ENCODE data around the gene SEMA6B.
"Not testable (repeated sequence)": the region's sequence is repeated elsewhere in the genome, so short reads cannot be mapped to it uniquely, and the experiment has no call there.

Gene SEMA6B

DNA sequence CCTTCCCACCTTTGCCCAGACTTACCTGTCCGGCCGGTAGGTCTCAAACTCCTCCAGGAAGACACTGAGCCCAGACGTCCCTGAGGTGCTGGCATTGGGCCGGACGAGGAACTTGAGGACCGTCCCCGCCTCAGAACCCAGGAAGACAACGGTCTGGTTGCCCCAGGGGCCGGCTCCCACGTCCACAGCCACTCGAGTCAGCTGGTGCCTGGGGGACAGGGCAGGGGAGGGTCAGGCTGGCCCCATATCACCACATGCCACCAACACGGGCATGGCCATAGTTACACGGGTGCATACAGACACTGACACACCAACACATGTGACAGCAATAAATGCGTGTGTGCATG lies 11.3 kb downstream of the SEMA6B start:
- H3K4me1 ChIP-seq (ENCODE audit: control insufficient read depth, insufficient read depth, low read length, poor library complexity, severe bottlenecking): no peaks in the 10 kb centered on the region
- no peaks in the 10 kb centered on the region for H3K27me3 ChIP-seq (replicated peaks; ENCODE audit: control insufficient read depth, insufficient read depth, low read length, poor library complexity, severe bottlenecking)
- DNase-seq: no peak
- no peaks in the 10 kb centered on the region for H3K36me3 ChIP-seq (ENCODE audit: control insufficient read depth, insufficient read depth, low read length)
- no peaks in the 10 kb centered on the region for H3K9me3 ChIP-seq (ENCODE audit: control insufficient read depth, low read length)
- no peak overlapping the region for H3K4me3 ChIP-seq (ENCODE audit: insufficient read depth, low read depth, low read length, poor library complexity, severe bottlenecking)
- no peak overlapping the region for H3K27ac ChIP-seq (ENCODE audit: insufficient read depth, low read length, poor library complexity, severe bottlenecking)

DNA sequence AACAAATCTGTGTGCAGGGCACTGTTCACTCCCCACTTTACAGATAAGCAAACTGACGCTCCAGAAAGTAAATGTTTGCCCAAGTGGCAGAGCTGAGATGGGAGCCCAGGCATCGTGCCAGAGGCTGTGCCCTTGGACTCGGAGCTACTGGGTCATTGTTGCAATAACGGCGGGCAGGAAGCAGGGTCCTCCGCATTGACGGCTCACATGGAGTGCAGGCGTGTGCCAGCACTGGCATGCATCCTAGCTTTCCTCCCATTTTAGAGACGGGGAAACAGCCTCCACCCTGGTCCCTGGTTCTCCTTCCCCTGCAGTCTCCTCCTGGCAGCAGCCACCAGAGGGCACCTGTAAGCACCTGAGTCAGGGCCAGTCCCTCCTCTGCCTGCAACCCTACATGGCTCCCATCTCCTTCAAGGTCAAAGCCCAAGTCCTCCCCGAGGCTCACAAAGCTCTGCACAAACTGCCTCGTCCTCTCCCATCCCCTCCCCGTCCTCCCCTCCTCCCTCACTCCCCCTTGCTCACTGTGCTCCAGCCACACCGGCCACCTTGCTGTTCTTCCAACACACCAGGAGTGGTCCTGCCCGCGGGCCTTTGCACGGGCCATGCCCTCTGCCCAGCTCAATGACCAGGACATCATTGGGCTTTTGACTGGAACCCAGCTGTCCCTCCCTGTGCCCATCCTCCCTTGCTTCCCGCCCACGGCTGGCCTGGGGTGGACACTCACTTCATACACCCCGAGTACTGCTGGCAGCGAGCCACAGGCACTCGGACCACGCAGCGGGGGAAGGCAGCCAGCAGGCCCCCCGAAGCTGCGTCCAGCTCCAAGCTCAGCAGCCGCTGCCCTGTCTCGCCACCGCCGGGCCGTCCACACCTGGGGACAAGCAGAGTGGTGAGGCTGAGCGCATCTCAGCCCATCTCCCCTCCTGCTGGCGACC lies 11.9 kb downstream of the SEMA6B start:
- Histone ChIP-seq H3K27me3 (replicated peaks; ENCODE audit: control insufficient read depth, insufficient read depth, low read length, poor library complexity, severe bottlenecking) (no peaks in the 10 kb centered on the region), H3K9me3 (ENCODE audit: control insufficient read depth, low read length) (no peaks in the 10 kb centered on the region), H3K4me3 (ENCODE audit: insufficient read depth, low read depth, low read length, poor library complexity, severe bottlenecking) (no peak overlapping the region), H3K36me3 (ENCODE audit: control insufficient read depth, insufficient read depth, low read length) (no peaks in the 10 kb centered on the region), H3K4me1 (ENCODE audit: control insufficient read depth, insufficient read depth, low read length, poor library complexity, severe bottlenecking) (no peaks in the 10 kb centered on the region), H3K27ac (ENCODE audit: insufficient read depth, low read length, poor library complexity, severe bottlenecking) (no peak overlapping the region)
- DNase-seq: no peak

DNA sequence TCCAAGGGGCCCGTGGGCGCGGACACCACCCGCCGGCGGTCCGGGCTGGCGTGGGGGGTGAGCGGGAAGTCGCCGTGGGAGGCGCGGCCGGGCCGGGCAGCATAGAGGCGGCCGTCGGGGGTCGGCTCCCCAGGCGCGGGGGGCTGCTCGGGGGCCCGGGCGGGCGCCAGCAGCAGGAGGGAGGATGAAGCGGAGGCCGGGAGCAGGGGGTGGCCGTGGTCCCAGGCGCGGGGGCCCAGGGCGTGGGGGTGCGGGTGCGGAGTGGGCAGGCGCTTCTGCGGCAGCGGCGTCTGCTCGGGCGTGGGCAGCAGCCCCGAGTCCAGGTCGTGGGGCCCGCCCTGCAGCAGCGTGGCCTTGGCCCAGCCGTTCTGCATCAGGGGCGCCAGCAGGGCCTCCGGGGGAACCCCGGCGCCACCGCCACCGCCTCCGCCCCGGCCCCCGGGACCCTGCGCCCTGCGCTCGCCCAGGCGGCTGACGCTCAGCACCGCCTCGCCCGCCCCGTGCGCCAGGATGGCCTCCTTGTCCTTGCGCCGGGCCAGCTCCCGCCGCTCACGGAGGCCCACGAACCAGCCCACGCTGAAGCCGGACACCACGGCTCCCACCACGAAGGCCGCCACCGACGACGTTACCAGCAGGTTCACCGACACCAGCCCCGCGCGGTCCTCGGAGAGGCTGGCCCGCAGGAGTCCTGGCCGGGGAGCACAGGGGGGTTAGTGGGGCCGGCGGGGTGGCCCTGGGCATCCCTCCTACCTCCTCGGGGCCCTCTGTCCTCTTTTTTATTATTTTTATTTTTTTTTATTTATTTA lies 15.4 kb downstream of the SEMA6B start:
- H3K9me3 ChIP-seq (ENCODE audit: control insufficient read depth, low read length): no peaks in the 10 kb centered on the region
- H3K27ac ChIP-seq (ENCODE audit: insufficient read depth, low read length, poor library complexity, severe bottlenecking): no peak overlapping the region
- no peak for DNase-seq
- no peaks in the 10 kb centered on the region for H3K36me3 ChIP-seq (ENCODE audit: control insufficient read depth, insufficient read depth, low read length)
- H3K27me3 ChIP-seq (replicated peaks; ENCODE audit: control insufficient read depth, insufficient read depth, low read length, poor library complexity, severe bottlenecking): no peaks in the 10 kb centered on the region
- no peaks in the 10 kb centered on the region for H3K4me1 ChIP-seq (ENCODE audit: control insufficient read depth, insufficient read depth, low read length, poor library complexity, severe bottlenecking)
- no peak overlapping the region for H3K4me3 ChIP-seq (ENCODE audit: insufficient read depth, low read depth, low read length, poor library complexity, severe bottlenecking)

DNA sequence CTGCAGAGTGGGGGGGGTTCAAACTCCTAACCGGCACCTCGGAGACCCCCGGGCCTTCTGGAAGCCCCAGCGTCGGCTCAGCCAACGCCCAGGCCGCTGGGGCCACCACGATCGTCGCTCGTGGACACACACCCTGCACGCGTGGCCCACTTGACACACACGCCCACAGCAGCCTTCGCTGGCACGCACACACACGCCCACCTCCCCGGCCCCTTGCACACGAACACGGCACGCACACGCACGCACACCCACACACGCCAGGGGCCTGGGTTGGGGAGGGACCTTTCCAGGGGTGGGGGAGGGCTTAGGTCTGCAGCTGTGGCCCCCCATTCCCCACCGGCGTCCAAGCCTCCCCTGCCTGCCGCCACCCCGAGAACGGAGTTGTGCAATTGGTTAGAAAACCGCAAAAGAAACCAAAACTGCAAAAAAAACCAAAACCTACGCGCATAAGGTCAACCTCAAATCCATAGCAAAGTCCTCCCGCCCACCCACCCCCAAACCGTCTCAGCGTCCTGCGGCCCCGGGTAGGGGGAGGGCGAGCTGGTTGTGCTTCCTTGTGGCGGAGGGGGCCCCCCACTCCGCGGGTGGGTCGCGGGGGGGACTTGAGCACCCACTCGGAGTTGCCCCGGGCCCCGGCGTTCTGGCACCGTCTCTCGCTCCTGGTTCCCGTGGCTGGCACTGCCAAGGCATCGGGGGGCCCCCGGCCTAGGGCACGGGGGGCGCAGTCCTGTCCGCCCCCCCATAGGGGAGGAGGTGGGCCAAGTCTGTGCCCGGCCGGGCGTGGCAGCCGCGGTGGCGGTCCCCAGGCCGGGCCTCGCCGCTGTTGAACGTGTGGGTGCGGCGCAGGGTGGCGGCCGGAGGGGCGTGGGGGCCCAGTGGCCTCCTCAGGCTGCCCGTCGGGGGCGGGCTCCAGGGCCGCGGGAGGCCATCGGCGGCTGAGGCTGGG lies 16.3 kb downstream of the SEMA6B start:
- Histone ChIP-seq H3K36me3 (ENCODE audit: control insufficient read depth, insufficient read depth, low read length) (no peaks in the 10 kb centered on the region), H3K4me1 (ENCODE audit: control insufficient read depth, insufficient read depth, low read length, poor library complexity, severe bottlenecking) (no peaks in the 10 kb centered on the region), H3K4me3 (ENCODE audit: insufficient read depth, low read depth, low read length, poor library complexity, severe bottlenecking) (no peak overlapping the region), H3K27me3 (replicated peaks; ENCODE audit: control insufficient read depth, insufficient read depth, low read length, poor library complexity, severe bottlenecking) (no peaks in the 10 kb centered on the region), H3K27ac (ENCODE audit: insufficient read depth, low read length, poor library complexity, severe bottlenecking) (no peak overlapping the region), H3K9me3 (ENCODE audit: control insufficient read depth, low read length) (no peaks in the 10 kb centered on the region)
- DNase-seq: no peak

DNA sequence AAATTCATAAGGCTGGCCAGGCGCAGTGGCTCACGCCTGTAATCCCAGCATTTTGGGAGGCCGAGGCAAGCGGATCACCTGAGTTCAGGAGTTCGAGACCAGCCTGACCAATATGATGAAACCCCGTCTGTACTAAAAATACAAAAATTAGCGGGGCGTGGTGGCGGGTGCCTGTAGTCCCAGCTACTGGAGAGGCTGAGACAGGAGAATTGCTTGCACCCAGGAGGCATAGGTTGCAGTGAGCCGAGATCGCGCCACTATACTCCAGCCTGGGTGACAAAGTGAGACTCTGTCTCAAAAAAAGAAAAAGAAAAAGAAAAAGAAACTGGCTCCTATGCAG lies 17.7 kb downstream of the SEMA6B start:
- not testable (repeated sequence) for H3K27me3 ChIP-seq (replicated peaks; ENCODE audit: control insufficient read depth, insufficient read depth, low read length, poor library complexity, severe bottlenecking); H3K36me3 ChIP-seq (ENCODE audit: control insufficient read depth, insufficient read depth, low read length); DNase-seq; H3K27ac ChIP-seq (ENCODE audit: insufficient read depth, low read length, poor library complexity, severe bottlenecking); H3K4me1 ChIP-seq (ENCODE audit: control insufficient read depth, insufficient read depth, low read length, poor library complexity, severe bottlenecking); H3K9me3 ChIP-seq (ENCODE audit: control insufficient read depth, low read length); H3K4me3 ChIP-seq (ENCODE audit: insufficient read depth, low read depth, low read length, poor library complexity, severe bottlenecking)

DNA sequence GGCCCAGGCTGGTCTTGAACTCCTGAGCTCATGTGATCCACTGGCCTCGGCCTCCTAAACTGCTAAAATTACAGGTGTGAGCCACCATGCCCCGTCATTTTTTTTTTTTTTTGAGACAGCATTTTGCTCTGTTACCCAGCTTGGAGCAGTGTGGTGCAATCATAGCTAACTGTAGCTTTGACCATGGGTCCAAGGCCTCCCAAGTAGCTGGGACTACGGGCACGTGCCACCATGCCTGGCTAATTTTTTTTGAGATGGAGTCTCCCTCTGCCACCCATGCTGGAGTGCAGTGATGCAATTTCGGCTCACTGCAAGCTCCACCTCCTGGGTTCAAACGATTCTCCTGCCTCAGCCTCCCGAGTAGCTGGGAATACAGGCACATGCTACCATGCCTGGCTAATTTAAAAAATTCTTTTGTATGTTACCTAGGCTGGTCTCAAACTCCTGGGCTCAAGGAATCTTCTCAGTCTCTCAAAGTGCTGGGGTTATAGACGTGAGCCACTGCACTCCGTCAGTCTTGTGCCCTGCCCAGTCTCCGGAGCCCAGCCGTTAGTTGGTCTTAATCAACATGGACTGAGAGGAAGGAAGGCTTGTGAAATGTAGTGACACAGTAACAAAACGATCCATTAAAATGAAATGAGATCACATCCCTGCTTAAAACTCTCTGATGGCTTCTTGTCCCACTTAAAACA lies 18.2 kb downstream of the SEMA6B start:
- DNase-seq: no peak
- no peaks in the 10 kb centered on the region for H3K36me3 ChIP-seq (ENCODE audit: control insufficient read depth, insufficient read depth, low read length)
- no peaks in the 10 kb centered on the region for H3K27me3 ChIP-seq (replicated peaks; ENCODE audit: control insufficient read depth, insufficient read depth, low read length, poor library complexity, severe bottlenecking)
- H3K4me3 ChIP-seq (ENCODE audit: insufficient read depth, low read depth, low read length, poor library complexity, severe bottlenecking): no peak overlapping the region
- no peaks in the 10 kb centered on the region for H3K4me1 ChIP-seq (ENCODE audit: control insufficient read depth, insufficient read depth, low read length, poor library complexity, severe bottlenecking)
- H3K9me3 ChIP-seq (ENCODE audit: control insufficient read depth, low read length): no peaks in the 10 kb centered on the region
- H3K27ac ChIP-seq (ENCODE audit: insufficient read depth, low read length, poor library complexity, severe bottlenecking): no peak overlapping the region

DNA sequence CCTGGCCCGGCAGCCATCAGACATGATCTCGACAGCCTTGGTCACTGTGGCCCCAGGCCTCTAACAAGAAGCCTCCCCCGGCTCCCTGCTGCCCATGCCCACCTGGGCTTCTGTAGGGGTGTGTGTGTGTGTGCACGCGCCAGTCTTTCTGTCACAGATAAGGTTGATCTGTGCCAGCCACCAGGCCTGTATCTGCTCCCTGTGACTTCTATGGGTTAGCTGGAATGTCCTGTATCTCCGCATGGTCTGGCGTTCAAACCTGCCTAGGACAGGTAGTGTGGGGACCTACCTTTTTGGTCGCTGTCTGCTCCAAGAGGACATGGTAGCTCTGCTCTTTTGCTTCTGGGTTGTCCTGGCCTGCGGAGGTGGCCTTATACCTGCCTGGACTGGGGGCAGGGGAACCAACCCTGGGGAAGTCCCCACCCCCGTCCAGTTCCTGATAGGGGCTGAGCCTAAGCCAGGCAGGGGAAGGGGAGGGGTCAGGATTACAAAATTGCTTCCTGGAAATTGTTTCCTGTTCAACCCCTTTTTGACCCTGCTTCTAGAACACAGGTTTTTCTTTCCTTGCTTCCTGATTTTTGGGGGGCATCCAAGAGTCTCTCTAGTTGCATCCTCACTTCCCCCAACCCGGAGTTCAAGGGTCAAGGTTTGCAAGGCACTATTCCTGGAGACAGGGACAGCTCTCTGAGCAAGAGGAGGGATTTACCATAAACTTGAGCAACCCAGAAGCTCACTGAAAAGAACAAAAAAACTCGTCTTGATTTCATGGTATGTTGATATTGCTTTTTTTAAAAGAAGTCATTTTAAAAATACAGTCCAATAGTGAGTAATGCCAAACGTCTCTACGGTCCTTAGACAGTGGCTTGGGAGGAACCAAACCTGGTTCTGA lies 19.5 kb downstream of the SEMA6B start, which contains the start of gene LRG1:
TSS of gene LRG1 (minus strand) at position 344 of the 889 bp plus-strand sequence. CDS start at position 321, 23 bp downstream.
- no peak within 1 kb of the TSS for H3K4me3 ChIP-seq (ENCODE audit: insufficient read depth, low read depth, low read length, poor library complexity, severe bottlenecking)
- no peak within 1 kb of the TSS for H3K27ac ChIP-seq (ENCODE audit: insufficient read depth, low read length, poor library complexity, severe bottlenecking)
- H3K36me3 ChIP-seq (ENCODE audit: control insufficient read depth, insufficient read depth, low read length): no peaks in the 10 kb centered on the region
- no peak for DNase-seq
- peaks cover 3% of the 10 kb centered on the region for H3K4me1 ChIP-seq (ENCODE audit: control insufficient read depth, insufficient read depth, low read length, poor library complexity, severe bottlenecking)
- no peaks in the 10 kb centered on the region for H3K27me3 ChIP-seq (replicated peaks; ENCODE audit: control insufficient read depth, insufficient read depth, low read length, poor library complexity, severe bottlenecking)
- no peaks in the 10 kb centered on the region for H3K9me3 ChIP-seq (ENCODE audit: control insufficient read depth, low read length)

DNA sequence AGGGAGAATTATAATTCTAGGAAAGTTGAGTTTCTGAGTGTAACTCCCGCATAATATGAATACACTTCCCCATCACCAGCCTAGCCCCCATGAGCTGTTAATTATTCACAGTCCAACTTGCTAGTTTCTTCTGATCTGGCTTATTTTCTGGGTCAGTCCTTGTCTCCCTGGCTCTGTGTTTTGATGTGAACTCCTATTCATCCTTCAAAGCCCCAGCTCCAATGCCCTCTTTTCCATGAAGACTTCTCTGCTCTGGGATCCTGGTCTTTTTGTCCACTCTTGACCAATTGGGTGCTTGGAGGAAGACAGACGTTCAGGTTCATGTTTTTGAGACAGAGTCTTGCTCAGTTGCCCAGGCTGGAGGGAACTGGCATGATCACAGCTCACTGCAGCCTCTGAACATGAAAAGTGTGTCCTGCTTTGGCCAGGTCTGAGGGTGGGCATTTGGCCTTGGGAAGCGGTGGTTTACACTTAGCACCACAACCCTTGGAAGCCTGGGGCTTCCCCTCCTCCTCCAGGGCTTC lies 20.3 kb downstream of the SEMA6B start:
- H3K27ac ChIP-seq (ENCODE audit: insufficient read depth, low read length, poor library complexity, severe bottlenecking): no peak overlapping the region
- no peaks in the 10 kb centered on the region for H3K36me3 ChIP-seq (ENCODE audit: control insufficient read depth, insufficient read depth, low read length)
- H3K9me3 ChIP-seq (ENCODE audit: control insufficient read depth, low read length): no peaks in the 10 kb centered on the region
- DNase-seq: no peak
- peaks cover 4% of the 10 kb centered on the region for H3K4me1 ChIP-seq (ENCODE audit: control insufficient read depth, insufficient read depth, low read length, poor library complexity, severe bottlenecking)
- no peaks in the 10 kb centered on the region for H3K27me3 ChIP-seq (replicated peaks; ENCODE audit: control insufficient read depth, insufficient read depth, low read length, poor library complexity, severe bottlenecking)
- H3K4me3 ChIP-seq (ENCODE audit: insufficient read depth, low read depth, low read length, poor library complexity, severe bottlenecking): no peak overlapping the region

Measured in effector memory CD4-positive, alpha-beta T cell (primary cell).